ENCODE data around the gene MYOM1. TPM values are rescaled to one million over a fixed set of nuclear protein-coding genes. Genes with fewer than 3 reads are reported as not detected.

The MYOM1 gene
- total RNA-seq, 2 experiments from 2014 or later: 0.74 to 1.5 TPM

- no peak overlapping the region for H3K27ac ChIP-seq (ENCODE audit: low read depth in 1 of 2, low read length in 2 of 2)
- H3K27me3 Mint-ChIP-seq: no peaks in the 10 kb centered on the region
- TF ChIP-seq, protein P1, sequence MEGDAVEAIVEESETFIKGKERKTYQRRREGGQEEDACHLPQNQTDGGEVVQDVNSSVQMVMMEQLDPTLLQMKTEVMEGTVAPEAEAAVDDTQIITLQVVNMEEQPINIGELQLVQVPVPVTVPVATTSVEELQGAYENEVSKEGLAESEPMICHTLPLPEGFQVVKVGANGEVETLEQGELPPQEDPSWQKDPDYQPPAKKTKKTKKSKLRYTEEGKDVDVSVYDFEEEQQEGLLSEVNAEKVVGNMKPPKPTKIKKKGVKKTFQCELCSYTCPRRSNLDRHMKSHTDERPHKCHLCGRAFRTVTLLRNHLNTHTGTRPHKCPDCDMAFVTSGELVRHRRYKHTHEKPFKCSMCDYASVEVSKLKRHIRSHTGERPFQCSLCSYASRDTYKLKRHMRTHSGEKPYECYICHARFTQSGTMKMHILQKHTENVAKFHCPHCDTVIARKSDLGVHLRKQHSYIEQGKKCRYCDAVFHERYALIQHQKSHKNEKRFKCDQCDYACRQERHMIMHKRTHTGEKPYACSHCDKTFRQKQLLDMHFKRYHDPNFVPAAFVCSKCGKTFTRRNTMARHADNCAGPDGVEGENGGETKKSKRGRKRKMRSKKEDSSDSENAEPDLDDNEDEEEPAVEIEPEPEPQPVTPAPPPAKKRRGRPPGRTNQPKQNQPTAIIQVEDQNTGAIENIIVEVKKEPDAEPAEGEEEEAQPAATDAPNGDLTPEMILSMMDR (IDR thresholded peaks at IDR 0.05): no peak
- H3K36me3 ChIP-seq (ENCODE audit: insufficient read depth, low read length): no peaks in the 10 kb centered on the region
- H3K9me3 Mint-ChIP-seq: no peaks in the 10 kb centered on the region
- ChIA-PET POLR2A (interaction anchor here (1.7 to 2.1 kb wide), 2 partner anchors 8 to 22 kb away, joined by 3 to 8 read pairs; partner anchors contain the start of gene MYL12A), CTCF (interaction anchor here (0.6 kb wide), 1 partner anchor 355 kb away, joined by 4 read pairs; no protein-coding TSS in a partner anchor)
- no peaks in the 10 kb centered on the region for H3K27me3 ChIP-seq (ENCODE audit: control insufficient read depth in 1 of 2, insufficient read depth in 2 of 2, low read length in 2 of 2)
- no peaks in the 10 kb centered on the region for H3K4me1 Mint-ChIP-seq (ENCODE audit: low read depth)
- no peak for DNase-seq
- H3K4me3 Mint-ChIP-seq: no peak overlapping the region
- H3K36me3 Mint-ChIP-seq (ENCODE audit: low read depth): peaks cover 10% of the 10 kb centered on the region
- no peaks in the 10 kb centered on the region for H3K4me1 ChIP-seq (ENCODE audit: insufficient read depth, low read length)
- H3K4me3 ChIP-seq (ENCODE audit: low read length): no peak overlapping the region
- H3K9me3 ChIP-seq (ENCODE audit: control insufficient read depth in 1 of 2, insufficient read depth in 1 of 2, low read length in 2 of 2): peaks cover 0 to 12% of the 10 kb centered on the region in 2 experiments
- no peak overlapping the region for H3K27ac Mint-ChIP-seq
- no peak for ATAC-seq (ENCODE audit: poor library complexity)
- intact Hi-C loops (cut with DNase I, micrococcal nuclease): no loop called here
These were observed 19.0 kb upstream of the MYOM1 start for GRCh38 chr18:3238742-3239141.

DNA sequence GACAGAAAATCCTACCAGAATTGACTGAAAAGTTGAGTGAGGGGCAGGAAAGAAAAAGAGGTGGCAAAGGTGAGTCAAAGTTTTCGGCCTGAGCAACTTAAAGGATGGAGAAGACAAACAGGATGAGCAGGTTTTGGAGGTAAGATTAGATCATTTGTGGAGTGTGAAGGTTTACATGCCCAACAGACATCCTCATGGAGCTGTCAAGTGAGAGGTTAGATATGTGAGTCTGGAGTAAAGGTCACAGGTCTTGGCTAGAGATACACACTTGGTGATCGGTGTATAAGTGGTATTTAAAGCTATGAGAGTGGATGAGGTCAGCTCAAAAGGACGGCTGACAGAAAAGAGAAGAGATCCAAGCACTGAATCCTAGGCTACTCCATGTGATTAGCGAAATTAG, 16.7 kb upstream of the MYOM1 start:
- ChIA-PET POLR2A (no interaction called here), CTCF (interaction anchor here (2.4 kb wide), 1 partner anchor 10 kb away, joined by 9 read pairs; no protein-coding TSS in a partner anchor)
- ATAC-seq (ENCODE audit: poor library complexity): no peak
- no peak for DNase-seq
- Mint-ChIP-seq H3K36me3 (ENCODE audit: low read depth) (peaks cover 10% of the 10 kb centered on the region), H3K27me3 (no peaks in the 10 kb centered on the region), H3K27ac (no peak overlapping the region), H3K9me3 (no peaks in the 10 kb centered on the region), H3K4me1 (ENCODE audit: low read depth) (no peaks in the 10 kb centered on the region), H3K4me3 (no peak overlapping the region)
- Histone ChIP-seq H3K9me3 (ENCODE audit: control insufficient read depth in 1 of 2, insufficient read depth in 1 of 2, low read length in 2 of 2) (peaks cover 0 to 5% of the 10 kb centered on the region in 2 experiments), H3K27me3 (ENCODE audit: control insufficient read depth in 1 of 2, insufficient read depth in 2 of 2, low read length in 2 of 2) (no peaks in the 10 kb centered on the region), H3K36me3 (ENCODE audit: insufficient read depth, low read length) (no peaks in the 10 kb centered on the region), H3K4me1 (ENCODE audit: insufficient read depth, low read length) (no peaks in the 10 kb centered on the region), H3K4me3 (ENCODE audit: low read length) (no peak overlapping the region), H3K27ac (ENCODE audit: low read depth in 1 of 2, low read length in 2 of 2) (no peak overlapping the region)
- intact Hi-C loops (cut with DNase I, micrococcal nuclease): no loop called here
- TF ChIP-seq, protein P1 (IDR thresholded peaks at IDR 0.05): no peak

DNA sequence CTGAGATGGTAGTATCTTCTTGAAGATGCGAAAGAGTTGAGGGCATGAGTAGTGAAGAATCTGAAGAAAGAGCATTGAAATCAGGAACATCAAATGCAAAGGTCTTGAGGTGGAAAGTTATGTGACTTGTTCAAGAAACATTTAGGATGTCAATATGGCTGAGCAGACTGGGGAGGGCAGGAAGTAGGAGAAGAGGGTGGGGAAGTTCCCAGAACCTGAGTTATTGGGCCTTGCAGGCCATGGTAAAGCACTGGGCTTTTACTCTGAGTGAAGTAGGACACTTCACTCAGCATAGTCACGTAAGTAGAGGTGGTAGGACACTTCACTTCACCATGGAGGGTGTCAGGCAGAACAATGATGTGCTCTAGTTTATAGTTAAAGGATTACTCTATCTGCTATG, 16.1 kb upstream of the MYOM1 start:
- TF ChIP-seq, protein P1 (IDR thresholded peaks at IDR 0.05): no peak
- Histone ChIP-seq H3K27me3 (ENCODE audit: control insufficient read depth in 1 of 2, insufficient read depth in 2 of 2, low read length in 2 of 2) (no peaks in the 10 kb centered on the region), H3K27ac (ENCODE audit: low read depth in 1 of 2, low read length in 2 of 2) (no peak overlapping the region), H3K4me3 (ENCODE audit: low read length) (no peak overlapping the region), H3K4me1 (ENCODE audit: insufficient read depth, low read length) (no peaks in the 10 kb centered on the region), H3K36me3 (ENCODE audit: insufficient read depth, low read length) (no peaks in the 10 kb centered on the region), H3K9me3 (ENCODE audit: control insufficient read depth in 1 of 2, insufficient read depth in 1 of 2, low read length in 2 of 2) (no peaks in the 10 kb centered on the region)
- Mint-ChIP-seq H3K4me3 (no peak overlapping the region), H3K27ac (no peak overlapping the region), H3K4me1 (ENCODE audit: low read depth) (no peaks in the 10 kb centered on the region), H3K9me3 (no peaks in the 10 kb centered on the region), H3K36me3 (ENCODE audit: low read depth) (peaks cover 8% of the 10 kb centered on the region), H3K27me3 (no peaks in the 10 kb centered on the region)
- ATAC-seq (ENCODE audit: poor library complexity) (no peak), DNase-seq (no peak)
- intact Hi-C loops (cut with DNase I, micrococcal nuclease): no loop called here
- ChIA-PET POLR2A (no interaction called here), CTCF (no interaction called here)

All from CD4-positive, alpha-beta T cell (primary cell).